Body of pancreas (tissue), 4 donors: ENCODE data around the gene WNT11.
A peak's percentile ranks its signal among the peaks of the same experiment; 100 is the strongest.

Experiments used
- CTCF ChIP-seq, 7 experiments: fragments of 450-650 bp in 4 of 7; fragments of 200-600 bp in 3 of 7; sonication (generic) in 3 of 7; IDR thresholded peaks; one replicate each; pipeline ENCODE4 v1.5.1; 2016 to 2019; ENCODE audit warnings: antibody characterized with exemption in 7 of 7
- POLR2A ChIP-seq, 3 donors: fragments of 450-650 bp; IDR thresholded peaks; one replicate each; pipeline ENCODE4 v1.6.1; 2016; ENCODE audit warnings: antibody characterized with exemption in 3 of 3, mild to moderate bottlenecking in 2 of 3

GRCh38 chr11:76248210-76248609 lies 41.9 kb upstream of the WNT11 start:
- TF ChIP-seq CTCF (IDR thresholded peaks at IDR 0.05): peak in 2 of 7 experiments; percentile 13 to 18
- no peak for TF ChIP-seq POLR2A (IDR thresholded peaks at IDR 0.05)
